Breast epithelium (tissue), 3 donors: Measurements from ENCODE around the gene TMEM237.

Experiments
- CTCF ChIP-seq, 3 donors: fragments of 450-650 bp; IDR thresholded peaks; one replicate each; pipeline ENCODE4 v1.5.1; 2016 to 2017; ENCODE audit warnings: antibody characterized with exemption in 3 of 3, mild to moderate bottlenecking in 3 of 3, moderate library complexity in 3 of 3
- POLR2A ChIP-seq: fragments of 450-650 bp; IDR thresholded peaks from one replicate; pipeline ENCODE4 v1.6.1; 2016; ENCODE audit warnings: antibody characterized with exemption, mild to moderate bottlenecking, moderate library complexity
- POLR2AphosphoS5 ChIP-seq, 3 donors: sonication (generic); formaldehyde crosslinking; IDR thresholded peaks; one replicate each; pipeline ENCODE4 v1.6.1; 2017; ENCODE audit warnings: antibody characterized with exemption in 3 of 3

GRCh38 chr2:201654616-201655384, 11.5 kb upstream of the TMEM237 start:
- no peak for TF ChIP-seq CTCF (IDR thresholded peaks at IDR 0.05)
- TF ChIP-seq POLR2A, result no peak
- TF ChIP-seq POLR2AphosphoS5 (IDR thresholded peaks at IDR 0.05), result no peak
